22Rv1 (cell line): Measurements from ENCODE around the gene LGALS7.

ENCODE experiments used
- CTCF ChIP-seq: fragments of 450-650 bp; IDR thresholded peaks from 2 replicates; pipeline ENCODE4 v1.5.1; 2017; ENCODE audit warnings: mild to moderate bottlenecking
- ZFX ChIP-seq: fragments of 450-650 bp; IDR thresholded peaks from 2 replicates; pipeline ENCODE4 v1.6.1; 2017; ENCODE audit warnings: antibody characterized with exemption, borderline replicate concordance

- no peak for TF ChIP-seq CTCF
- TF ChIP-seq ZFX: no peak
Observed at GRCh38 chr19:38786572-38787265, 13.4 kb upstream of the LGALS7 start.
